HG02588 (cell line): Measurements from ENCODE around the gene ZNF628.

ENCODE experiments used
- ATAC-seq: cut with Tn5 transposase; IDR thresholded peaks from one replicate; pipeline ENCODE4 v1.9.1; 2021; ENCODE audit warnings: mild to moderate bottlenecking, moderate library complexity; ENCODE audit not compliant: unreplicated experiment

ZNF628 gene

DNA sequence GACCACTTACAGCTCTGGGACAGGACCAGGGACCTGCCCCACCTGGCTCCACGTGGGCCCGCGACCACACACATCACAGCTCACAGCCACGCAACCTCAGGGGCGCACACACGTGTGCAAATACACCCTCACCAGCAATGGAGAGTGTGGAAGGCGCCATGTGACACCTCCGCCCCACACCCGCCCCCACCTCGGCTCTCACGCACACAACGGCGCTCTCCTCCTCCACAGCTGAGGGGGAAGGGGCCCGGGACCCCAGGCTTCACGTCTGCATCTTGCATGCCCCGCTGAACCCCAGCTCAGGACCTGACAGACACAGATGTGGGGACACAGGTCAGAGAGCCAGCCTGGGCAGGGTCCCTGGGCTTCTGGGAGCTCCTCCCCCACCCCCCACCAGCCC, 26.9 kb upstream of the ZNF628 start:
- ATAC-seq = no peak

DNA sequence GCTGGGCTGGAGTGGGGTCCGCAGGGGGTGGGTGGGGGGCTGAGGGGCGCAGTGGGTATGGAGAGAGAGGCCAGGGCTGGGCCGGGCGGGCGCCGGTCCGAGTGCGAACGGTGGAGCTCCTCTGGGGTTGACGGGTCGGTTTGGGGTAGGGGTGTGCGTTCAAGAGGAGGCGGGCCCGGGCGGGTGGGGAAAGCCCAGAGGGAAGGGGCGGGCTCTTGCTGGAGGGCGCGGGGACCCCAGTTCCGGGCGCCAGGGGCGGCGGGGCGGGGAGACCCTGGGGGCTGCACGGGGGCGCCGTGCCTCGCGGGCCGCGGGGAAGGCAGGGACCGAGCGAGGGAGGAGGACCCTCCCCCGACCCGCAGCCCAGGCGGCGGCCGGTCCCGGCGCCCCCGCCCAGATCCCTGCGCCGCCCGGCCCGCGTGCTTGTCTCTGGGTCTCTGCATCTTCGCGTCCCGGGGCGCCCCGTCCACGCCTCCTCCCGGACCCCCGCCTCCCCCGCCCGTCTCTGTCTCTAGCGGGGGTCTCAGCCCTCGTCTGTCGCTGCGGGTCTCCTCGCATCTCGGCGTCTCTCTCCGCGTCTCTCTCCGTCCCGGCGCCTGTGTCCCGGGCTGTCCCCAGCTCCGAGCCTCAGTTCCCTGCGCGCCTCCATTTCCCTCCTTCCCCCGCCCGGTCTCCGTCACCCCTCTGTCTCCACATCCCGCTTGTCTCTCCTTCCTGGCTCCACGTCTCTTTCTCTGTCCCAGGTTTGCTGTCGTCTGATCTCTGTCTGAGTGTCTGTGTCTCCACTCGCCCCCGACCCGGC, 25.1 kb upstream of the ZNF628 start:
- ATAC-seq = no peak

DNA sequence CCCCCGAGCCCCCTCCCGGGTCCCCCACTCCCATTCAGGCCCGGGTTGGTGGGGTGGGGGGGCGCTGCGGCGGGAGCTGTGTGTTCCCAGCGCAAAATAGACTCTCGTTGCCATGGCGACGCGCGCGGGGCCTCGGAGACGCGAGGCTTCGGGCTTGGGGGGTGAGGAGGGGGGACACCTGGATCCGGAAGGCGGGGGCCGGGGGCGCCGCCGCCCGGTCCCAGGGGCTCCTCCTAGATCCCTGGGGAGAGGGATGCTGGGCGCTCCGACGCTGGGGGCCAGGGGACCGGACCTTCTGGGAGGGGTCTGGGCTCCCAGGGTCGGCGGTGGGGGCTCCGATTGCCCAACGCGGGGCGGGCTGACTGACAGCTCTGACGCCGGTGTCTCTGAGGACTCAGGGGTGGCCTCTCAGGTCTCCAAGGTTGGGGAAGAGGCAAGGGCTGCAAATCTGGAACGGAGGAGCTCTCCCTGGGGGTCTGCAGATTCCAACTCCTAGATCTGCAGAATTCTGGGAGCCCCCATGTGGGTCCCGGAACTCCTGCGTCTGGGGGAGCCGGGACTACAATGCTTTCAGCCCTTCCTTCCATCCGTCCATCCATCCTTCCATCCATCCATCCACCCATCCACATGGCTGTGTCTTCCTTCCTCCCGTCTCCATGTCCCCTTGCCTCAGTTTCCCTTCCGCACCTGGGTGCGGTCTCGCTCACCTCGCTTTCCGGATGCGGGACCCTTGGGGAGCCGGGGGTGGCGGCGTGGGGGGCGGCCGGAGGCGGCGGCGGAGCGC, 24.3 kb upstream of the ZNF628 start:
- no peak for ATAC-seq

DNA sequence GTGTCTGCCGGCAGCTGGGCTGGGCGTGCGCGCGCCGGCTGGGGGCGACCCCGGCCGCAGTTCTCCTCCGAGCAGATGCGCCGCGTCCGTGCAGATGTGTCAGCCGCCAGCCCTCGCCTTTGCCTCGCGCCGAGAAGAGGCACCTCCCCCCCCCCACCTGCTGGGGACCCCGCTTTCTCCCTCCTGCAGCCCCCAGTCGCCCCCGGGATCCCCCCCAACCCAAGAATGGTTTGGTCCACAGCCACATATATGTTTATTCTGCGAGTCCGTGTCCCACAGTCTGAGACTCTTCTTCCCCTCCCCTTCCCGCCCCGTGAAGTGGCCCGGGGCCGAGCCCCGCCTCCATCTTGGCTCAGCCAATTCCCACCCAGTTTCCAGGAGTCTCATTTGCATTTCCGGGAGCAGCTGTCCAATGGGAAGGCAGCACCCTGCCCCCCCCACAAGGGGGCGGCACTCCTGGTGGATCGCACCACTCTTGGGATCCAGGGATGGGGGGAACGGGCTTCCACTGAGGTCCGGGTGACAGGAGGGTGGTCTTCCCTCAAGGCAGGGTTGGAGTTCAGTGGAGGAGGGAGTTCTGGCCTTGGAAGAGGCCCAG, 23.6 kb upstream of the ZNF628 start:
- ATAC-seq = no peak

DNA sequence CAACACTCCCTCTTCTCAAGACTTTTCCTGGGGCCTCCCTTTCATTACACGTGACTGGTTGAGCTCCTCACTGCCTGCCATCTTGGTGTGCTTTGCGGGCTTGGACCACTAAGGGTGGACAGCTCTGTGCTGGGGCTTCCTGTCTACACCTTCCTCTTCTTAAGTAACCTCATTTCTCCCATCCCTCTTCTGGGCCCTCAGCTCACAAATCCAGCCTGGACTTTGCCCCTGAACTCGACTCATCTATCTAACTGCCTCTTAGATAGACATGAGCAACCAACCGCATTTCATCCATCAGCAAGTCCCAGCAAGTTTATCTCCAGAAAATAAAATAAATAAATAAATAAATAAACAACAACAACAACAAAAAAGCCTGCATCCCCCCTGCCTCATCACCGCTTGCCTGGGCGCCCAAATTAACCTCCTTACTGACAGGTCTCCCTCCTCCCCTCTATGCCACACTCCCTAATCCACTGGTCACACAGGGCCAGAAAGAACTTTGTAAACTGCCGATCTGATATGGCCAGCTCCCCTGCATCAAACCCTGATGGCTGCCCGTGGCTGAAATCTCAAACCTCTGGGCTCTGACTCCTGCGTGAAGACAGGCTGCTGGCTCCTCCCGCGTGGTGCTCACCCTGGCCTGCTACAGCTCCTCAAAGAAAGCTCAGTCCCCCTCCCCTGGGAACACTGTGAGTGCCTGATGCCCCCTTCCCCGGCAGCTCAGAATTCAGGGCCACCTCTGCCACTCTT, 22.7 kb upstream of the ZNF628 start:
- ATAC-seq = no peak

DNA sequence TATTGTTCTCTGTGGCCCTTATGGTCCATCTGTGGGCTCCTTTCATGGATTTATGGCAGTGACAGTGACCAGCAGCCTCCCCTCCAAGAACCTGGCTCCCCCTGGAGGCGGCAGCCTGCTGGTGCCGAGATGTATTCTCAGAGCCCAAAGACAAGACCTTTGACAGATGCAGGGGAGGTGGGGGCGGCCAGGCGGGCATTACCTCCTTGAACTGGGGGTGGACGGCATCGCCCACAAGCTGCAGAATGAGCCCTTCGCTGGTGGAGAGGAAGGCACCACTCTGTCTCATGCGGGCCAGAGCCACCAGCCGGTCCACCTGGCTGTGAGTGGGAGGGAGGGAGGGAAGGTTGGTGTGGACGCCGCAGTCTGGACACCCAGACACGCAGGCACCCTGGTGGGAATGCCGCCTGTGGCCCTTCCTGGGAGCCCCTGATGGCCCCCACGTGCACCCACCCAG, 21.6 kb upstream of the ZNF628 start:
- no peak for ATAC-seq

DNA sequence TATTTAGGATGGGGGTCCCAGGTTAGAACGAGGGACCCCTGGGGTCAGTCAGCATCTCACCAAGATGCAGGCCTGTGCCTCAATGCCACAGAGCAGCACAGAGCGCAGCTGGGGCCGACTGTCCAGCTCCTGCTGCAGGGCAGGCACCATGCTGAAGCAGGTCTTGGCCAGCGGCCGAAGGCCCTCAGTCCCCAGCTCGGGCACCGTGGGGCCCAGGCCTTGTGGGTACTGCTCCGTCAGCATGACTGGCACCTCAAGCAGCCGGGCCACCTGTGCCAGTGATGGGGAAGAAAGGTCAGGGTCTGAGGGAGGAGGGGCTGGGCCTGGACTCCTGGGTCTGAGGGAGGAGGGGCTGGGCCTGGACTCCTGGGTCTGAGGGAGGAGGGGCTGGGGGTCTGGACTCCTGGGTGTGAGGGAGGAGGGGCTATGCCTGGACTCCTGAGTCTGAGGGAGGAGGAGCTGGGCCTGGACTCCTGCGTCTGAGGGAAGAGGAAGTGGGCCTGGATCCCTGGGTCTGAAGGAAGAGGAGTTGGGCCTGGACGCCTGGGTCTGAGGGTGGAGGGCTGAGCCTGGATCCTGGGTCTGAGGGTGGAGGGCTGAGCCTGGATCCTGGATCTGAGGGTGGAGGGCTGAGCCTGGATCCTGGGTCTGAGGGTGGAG, 20.7 kb upstream of the ZNF628 start:
- no peak for ATAC-seq

DNA sequence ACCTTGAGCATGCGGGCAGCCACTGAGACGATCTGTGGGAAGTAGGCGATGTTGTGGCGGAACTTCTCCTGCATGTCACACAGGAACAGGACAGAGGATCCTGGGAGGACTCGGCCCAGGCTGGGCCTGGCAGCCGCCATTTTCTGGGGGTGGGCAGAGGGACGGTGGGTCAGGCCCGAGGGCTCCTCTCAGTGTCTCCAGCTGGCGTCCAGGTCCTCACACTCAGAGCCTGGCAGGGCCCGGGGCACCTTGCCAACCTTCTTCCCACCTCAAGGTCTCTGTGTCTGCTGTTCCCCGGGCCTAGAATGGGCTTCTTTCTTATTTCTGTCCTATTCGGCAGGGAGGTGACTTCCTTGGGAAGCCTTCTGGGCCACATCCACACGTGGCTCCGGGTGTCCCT, 20.1 kb upstream of the ZNF628 start:
- ATAC-seq = no peak

DNA sequence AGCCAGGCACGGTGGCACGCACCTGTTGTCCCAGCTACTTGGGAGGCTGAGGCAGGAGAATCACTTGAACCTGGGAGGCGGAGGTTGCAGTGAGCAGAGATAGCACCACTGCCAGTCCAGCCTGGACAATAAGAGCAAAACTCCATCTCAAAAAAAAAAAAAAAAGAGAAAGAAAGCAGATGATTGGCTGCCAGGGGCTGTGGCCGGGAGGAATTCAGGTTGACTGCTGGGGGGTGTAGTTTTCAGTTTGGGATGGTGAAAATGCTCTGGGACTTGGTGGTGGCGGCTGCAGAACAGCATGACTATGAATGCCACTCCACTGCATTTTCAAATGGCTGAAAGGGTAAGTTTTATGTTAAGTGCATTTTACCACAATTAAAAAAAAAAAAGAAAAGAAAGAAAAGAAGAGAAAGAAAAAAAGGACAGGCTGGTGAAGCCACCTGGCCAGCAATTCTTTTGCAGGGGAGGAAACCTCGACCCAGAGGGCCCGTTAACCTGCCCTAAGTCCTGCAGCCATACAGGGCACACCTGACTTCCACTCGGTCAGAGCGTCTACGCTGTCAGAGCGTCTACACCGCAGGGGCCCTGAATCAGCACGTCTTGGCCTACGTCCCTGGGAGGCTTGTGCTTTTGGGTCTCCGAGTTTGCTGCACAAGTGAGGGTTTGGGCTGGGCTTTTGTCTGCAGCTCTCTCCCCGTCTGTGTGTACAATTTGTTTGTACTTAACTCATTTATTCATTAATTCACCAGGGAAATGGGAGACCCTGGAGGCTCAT, 18.5 kb upstream of the ZNF628 start:
- no peak for ATAC-seq

DNA sequence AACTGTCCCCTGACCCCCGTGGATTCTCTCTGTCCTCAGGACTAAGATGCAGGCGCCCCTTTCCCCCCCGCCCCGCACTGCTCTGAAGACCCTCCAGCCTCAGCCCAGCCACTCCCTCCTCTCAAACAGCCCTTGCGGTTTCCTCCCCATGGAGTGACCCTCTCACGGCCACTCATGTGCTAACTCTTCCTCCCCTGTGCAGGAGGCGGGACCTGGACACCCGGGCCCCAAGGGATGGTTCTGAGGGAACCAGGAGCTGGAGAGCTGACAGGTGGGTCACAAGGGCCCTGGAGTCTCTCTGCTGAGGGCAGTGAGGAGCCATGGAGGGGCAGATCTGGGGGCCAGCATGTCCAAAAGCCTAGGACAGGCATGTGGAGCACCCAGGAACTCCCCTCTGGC, 16.9 kb upstream of the ZNF628 start:
- no peak for ATAC-seq

DNA sequence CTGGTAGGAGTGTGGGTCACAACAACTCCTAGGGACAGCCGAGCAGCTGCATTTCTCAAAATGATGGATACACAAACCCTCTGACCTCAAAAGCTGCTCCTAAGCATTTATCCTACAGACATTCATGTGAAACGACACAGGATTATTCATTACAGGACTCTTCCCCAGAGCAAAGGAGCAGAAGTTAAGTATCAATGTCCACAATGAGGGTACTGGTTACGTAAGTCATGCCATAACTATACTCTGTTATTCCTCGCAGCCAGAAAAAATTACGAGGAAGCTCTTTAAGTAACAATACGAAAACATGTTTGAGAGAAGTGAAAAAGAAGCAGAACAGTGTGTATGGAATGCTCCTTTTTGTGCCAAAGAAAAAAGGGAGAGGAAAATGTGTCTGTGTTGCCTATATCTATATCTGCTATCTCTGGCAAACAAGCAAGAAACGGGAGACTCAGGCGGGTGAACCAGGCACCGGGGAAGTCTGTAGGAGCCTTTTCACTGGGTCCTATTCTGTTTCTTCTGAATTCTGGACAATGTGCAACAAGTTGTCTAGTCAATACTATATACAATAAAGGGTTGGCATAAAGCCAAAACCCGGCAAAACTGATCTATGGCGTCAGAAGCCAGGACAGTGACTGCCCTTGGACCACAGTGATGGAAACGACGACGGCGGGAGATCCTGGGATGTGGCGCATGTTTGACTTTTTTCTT, 16.3 kb upstream of the ZNF628 start:
- ATAC-seq = no peak

DNA sequence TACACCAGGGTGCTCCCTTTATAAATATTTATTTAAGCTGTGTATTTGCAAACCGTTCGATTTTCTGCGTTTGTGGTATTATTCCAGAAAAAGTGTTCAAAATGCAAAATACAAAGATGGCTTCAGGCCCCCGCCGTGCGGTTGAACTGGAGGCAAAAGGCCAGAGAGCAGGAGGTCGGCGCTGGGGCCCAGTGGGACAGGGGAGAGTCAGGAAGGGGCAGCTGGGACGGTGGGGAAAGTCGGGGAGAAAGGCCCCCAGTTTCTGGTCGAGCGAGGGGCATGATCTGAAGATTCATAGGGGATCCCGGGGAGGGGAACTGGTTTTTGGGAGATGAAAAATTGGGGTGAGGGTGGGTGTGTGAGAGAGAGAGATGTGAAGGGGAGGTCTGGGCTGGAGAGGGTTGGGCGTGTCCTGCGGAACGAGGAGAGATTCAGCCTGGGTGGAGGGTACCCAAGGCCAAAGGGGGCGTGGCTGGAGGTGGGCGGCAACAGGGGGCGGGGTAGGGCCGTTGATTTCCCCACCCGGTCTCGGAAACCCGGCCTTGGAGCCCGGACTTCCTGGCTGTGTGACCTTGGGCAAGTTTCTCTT, 15.7 kb upstream of the ZNF628 start:
- no peak for ATAC-seq

DNA sequence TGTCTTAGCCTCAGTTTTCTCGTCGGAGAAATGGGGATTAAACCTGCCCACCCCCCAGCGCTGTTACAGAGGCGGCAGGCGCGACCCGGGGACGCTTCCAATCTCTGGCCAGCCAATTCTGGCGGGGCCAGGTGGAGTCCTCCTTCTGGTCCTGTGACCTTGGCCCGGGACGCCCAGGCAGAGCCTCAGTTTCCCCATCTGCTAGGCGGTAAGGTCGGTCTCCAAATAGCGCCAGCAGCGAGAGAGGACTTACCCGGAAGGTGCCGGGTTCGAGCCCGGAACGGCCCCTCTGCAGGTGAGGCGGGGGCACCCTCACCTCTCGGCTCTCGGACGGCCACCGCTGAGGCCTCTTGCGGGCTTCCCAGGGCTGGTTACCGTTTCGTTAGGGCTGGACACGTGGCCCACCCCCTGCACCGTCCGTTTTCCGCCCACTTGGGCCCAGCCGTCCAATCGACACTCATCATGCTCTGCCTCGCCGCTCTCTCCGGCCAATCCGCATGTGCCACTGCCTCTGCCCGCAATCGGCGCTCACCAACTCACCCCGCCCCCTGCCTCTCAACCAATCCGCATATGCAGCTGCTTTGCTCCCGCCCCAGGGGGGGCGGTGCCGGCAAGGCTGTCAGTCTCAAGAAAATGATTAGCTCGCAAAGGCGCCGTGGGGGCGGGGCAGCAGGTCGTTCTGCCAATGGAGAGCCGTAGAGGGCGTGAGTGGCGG, 15.0 kb upstream of the ZNF628 start, which contains the start of gene ISOC2:
Gene ISOC2, minus strand, starts transcription at position 384 of the 715 bp plus-strand sequence. CDS start 5,156 bp downstream, outside the sequence.
- peak; percentile 92 for ATAC-seq

DNA sequence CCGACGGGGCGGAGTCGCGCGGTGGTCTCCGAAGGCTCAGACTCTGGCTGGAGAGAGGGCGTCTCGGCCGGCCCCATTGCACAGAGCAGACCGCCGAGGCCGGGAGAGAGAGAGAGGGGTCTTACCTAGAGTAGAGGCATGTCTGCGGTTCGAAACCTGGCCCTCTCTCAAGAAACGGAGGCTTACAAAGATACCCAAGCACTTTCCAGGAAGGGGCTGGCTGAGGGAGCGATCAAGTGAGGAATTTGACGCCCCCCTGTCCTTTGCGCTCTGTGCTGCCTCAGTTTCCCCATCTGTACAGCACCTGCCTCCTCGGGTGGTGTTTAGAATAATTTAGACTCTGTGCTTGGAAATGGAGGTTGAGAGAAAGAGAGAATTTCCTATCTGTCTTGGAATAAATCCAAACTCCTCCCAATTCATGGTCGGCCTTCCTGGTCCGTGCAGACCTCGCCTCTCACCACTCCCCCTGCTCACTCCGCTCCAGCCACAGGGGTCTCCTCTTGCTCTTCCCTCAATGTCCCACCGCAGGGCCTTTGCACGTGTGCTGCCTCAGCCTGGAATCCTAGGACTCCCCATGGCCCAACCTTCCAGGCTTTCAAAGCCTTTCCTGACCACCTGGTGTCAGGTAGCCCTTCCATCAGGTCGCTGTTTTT, 14.3 kb upstream of the ZNF628 start:
- no peak for ATAC-seq

DNA sequence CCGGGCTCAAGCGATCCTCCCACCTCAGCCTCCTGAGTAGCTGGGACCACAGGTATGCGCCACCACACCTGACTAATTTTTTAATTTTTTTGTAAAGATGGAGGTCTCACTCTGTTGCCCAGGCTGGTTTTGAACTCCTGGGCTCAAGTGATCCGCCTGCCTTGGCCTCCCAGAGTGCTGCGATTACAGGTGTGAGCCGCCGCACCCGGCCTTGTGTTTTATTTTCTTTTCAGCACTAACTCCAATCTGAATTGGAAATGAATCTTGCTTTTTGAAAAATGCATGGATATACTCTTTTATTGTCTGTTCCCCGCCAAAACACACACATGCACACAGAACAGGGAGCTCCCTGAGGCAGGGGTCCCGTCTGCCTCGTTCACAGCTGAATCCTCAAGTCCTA, 13.7 kb upstream of the ZNF628 start:
- ATAC-seq = no peak

DNA sequence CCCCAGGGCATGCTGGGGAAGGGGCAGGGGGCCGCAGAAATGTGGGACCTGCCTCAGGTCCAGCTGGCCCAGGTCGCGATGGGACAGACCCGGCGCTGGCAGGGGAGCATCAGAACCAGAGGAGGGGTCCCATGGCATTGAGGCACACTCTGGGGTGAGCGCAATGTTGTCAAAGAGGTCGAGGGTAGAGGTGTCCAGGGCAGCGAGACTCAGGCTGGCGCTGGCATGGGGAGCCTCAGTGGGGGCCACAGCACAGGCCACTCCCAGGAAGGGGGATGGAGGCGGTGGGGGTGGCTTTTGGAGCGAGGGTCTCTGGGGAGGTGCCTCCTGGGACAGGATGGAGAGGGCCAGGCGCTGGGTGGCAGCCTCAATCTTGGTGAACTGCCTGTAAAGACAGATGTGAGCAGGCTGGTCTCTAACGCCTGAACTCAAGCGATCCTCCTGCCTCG, 12.8 kb upstream of the ZNF628 start:
- no peak for ATAC-seq

DNA sequence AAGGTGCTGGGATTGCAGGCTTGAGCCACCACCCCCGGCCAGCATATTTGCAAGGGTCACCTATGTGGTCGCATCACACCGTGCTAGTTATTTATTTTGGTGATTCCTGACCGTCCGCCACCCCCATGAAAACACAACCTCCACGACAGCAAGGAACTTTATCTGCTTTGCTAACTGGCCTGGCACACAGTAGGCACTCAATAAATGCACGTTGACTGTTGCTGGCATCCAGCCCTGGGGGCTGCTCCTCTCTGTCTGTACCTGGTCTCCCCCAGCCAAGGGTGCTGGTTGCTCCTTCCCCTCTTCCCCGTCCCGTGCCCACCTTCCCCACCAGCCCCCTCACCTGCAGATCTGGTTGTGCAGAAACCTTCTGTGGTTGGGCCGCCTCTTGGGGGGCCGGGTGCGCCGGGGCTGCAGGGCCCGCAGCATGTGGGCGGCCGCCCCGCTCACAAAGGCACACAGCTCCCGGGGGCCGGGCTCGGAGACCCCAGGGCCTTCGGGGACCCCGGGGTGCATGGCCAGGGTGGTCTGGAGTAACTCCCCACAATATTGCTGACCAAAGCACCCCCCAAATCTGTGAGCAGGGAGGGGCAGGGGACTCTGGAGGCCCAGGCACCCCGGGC, 12.3 kb upstream of the ZNF628 start:
- no peak for ATAC-seq
